HG03432 (cell line): ENCODE results near the gene ROPN1B.
"Not testable (repeated sequence)": the region's sequence is repeated elsewhere in the genome, so short reads cannot be mapped to it uniquely, and the experiment has no call there.

Experiments
- ATAC-seq: cut with Tn5 transposase; IDR thresholded peaks from one replicate; pipeline ENCODE4 v1.9.1; 2021; ENCODE audit warnings: mild to moderate bottlenecking, moderate library complexity; ENCODE audit not compliant: unreplicated experiment

ROPN1B gene

GRCh38 chr3:125968701-125969592, at the start of gene ROPN1B:
Gene ROPN1B (plus strand): TSS chr3:125969178. CDS start chr3:125972055, 2,877 bp downstream.
- not testable (repeated sequence) for ATAC-seq

DNA sequence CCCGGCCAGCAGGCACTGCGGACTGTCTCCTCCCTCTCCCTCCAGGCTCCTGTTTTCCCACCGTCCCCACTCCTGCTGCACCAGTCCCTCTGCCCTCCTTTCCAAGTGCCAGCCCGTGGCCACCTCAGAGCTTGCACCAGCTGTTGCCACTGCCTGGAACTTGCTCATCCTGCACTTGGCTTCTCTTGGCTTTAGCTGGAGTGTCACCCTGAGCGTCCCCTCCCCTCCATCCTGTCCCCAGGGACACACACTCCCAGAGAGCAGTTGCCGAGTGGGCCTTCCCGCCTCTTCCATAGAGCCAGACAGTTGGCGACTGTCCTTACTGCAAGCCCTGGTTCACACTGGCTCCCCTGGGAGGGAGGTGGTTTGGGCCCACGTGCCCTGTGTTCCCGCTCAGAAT, 48.8 kb upstream of the ROPN1B start:
- ATAC-seq: not testable (repeated sequence)

- ATAC-seq: not testable (repeated sequence)
Measured at GRCh38 chr3:125920751-125921279, 48.2 kb upstream of the ROPN1B start.

GRCh38 chr3:125921712-125922111, 47.3 kb upstream of the ROPN1B start:
- not testable (repeated sequence) for ATAC-seq

DNA sequence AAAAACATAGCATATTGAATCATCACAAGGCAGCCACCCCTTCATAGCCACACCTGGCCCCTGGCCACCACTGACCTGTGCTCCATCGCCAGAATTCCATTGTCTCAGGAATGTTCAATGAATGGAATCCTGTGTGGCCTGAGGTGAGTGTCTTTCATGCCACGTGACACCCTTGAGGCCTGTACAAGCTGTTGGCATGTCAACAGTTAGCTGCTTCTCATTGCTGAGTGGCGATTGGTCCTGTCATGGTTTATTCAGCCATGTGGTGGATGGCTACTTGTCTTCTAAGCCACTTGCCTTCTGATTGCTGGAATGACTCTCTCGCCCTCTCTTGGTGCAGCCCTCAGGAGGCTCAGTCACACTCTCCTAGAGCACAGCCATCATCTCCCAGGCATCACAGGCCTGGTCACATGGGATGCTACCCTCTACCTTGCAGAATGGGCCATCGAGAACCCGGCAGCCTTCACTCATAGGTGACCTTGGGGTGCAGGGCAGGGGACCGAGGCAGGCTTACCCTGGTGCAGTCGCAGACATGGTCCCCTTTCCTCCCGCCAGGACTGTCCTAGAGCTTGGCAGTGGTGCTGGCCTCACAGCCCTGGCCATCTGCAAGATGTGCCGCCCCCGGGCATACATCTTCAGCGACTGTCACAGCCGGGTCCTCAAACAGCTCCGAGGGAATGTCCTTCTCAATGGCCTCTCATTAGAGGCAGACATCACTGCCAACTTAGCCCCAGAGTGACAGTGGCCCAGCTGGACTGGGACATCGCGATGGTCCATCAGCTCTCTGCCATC, 45.5 kb upstream of the ROPN1B start:
- ATAC-seq: not testable (repeated sequence)

DNA sequence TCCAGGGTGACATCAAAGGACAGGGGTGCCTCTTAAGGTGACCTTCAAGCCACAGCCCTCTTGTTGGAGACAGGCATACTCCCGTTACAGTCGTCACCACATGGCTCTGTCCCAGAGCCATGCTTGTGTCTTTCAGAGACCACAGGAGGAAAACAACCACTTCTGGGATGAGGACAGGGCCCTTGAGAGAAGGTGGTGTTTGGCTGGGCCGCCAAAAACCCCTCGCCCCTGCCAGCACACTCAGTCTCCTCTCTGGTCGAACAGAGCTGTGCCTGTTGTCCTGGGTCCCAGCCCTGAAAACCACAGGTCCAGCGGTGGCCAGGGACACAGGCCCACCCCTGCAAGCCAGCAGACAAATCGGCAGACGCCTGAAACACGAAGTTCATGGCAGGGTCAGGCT, 44.7 kb upstream of the ROPN1B start:
- not testable (repeated sequence) for ATAC-seq

GRCh38 chr3:125925727-125926126, 43.3 kb upstream of the ROPN1B start:
- not testable (repeated sequence) for ATAC-seq

DNA sequence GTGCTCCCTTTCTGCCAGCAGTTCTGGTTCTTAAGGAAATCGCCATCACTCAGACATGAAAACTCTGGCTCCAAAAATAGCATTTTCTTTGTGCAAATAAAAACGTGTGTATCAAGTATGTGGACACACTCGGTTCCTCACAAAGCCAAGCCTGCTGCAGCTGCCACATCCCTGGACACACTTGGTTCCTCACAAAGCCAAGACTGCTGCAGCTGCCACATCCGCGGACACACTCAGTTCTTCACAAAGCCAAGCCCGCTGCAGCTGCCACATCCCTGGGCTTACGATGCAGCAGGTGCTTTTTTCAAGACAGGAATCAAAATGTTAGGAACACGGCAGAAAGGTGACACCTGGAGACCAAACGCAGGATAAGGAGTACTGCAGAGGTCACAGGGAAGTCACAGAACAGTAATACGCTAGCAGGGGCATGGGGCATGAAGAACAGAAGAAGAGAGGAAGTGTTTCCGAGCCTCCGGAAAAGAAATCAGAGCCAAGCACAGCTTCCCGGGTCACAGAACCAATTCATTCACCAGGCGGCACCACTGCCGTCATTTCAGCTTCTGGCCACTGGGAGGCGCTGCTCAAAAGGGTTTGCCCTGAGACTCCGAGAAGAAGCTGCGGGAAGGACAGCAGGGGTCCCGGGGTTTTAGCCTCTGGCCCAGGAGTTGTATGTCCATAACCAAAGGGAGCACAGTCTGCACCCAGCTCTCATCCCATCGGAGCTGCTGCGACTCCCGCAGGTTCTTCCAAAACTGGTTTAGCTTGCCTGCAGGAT, 40.0 kb upstream of the ROPN1B start:
- not testable (repeated sequence) for ATAC-seq

- not testable (repeated sequence) for ATAC-seq
Measured at GRCh38 chr3:125929765-125930164, 39.2 kb upstream of the ROPN1B start.

GRCh38 chr3:125931355-125931880, 37.6 kb upstream of the ROPN1B start:
- ATAC-seq: not testable (repeated sequence)

- ATAC-seq: not testable (repeated sequence)
Measured at GRCh38 chr3:125933397-125934173, 35.4 kb upstream of the ROPN1B start.

GRCh38 chr3:125935252-125935874, 33.6 kb upstream of the ROPN1B start:
- not testable (repeated sequence) for ATAC-seq

DNA sequence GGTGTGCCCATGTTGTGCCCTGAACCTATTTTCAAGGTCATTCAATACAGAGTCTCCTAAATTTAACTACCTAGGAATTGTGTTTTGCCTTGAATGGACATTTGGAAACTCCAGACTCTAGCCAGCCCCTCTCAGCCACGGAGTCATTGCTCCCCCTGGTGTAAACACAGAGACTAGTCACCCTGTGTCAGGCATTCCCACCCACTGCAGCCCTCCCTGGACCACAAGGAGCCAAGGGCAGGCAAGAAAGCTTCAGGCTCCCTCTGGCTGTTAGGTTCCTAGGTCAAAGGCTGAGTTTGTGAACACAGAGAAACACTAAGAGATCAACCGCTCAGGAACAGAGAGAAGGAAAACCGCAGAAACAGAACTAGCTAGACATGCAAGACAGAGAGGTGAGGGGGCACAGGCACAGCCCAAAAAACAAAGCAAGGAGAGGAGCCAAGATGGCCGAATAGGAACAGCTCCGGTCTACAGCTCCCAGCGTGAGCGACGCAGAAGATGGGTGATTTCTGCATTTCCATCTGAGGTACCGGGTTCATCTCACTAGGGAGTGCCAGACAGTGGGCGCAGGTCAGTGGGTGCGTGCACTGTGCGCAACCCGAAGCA, 32.7 kb upstream of the ROPN1B start:
- not testable (repeated sequence) for ATAC-seq

DNA sequence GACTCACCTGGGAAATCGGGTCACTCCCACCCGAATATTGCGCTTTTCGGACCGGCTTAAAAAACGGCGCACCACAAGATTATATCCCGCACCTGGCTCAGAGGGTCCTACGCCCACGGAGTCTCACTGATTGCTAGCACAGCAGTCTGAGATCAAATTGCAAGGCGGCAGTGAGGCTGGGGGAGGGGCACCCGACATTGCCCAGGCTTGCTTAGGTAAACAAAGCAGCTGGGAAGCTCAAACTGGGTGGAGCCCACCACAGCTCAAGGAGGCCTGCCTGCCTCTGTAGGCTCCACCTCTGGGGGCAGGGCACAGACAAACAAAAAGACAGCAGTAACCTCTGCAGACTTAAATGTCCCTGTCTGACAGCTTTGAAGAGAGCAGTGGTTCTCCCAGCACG, 32.1 kb upstream of the ROPN1B start:
- not testable (repeated sequence) for ATAC-seq

GRCh38 chr3:125947806-125948205, 21.2 kb upstream of the ROPN1B start:
- ATAC-seq: not testable (repeated sequence)

GRCh38 chr3:125948901-125949300, 20.1 kb upstream of the ROPN1B start:
- ATAC-seq: not testable (repeated sequence)

DNA sequence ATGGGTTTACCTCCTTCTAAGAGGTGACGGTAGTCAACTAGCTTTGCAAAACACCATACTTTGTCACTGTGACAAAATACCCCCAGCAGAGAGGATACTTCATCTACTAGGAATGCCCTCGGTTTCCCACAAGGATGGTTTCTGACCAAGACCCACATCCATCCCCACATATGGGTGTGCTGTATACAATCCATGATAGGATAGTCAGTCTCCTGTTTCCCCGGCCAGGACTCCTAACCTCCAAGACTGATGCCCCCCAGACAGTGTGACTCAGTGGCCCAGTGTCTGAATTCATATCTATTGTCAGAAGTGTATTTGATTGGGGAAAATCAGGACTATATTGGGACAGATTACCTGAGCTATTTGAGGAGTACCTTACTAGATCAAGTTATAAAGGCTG, 17.8 kb upstream of the ROPN1B start:
- ATAC-seq: not testable (repeated sequence)

- not testable (repeated sequence) for ATAC-seq
Measured at GRCh38 chr3:125957020-125957419, 12.0 kb upstream of the ROPN1B start.
